ENCODE measurements around the gene NASP.

Gene NASP

GRCh38 chr1:45583264-45583665 is 576 bp upstream of the NASP start:
- H3K4me3 ChIP-seq (ENCODE audit: insufficient read depth in 1 of 2, low read depth in 1 of 2, low read length in 2 of 2), result peak overlapping the region; percentile 67 to 98
- H3K9ac ChIP-seq (ENCODE audit: low read length), result peak overlapping the region; percentile 98
- DNase-seq, result peak; percentile 98
- peaks cover 9% of the 10 kb centered on the region for H3K4me1 ChIP-seq (ENCODE audit: control insufficient read depth, insufficient read depth, low read depth, low read length)
- no peak overlapping the region for H4K91ac ChIP-seq (ENCODE audit: low read length)
- no peak overlapping the region for H2AK5ac ChIP-seq (ENCODE audit: low read length, severe bottlenecking)
- H3K9me3 ChIP-seq (ENCODE audit: control insufficient read depth, low read length), result no peaks in the 10 kb centered on the region
- H2BK120ac ChIP-seq (ENCODE audit: low read depth, low read length), result no peak overlapping the region
- H3K4me2 ChIP-seq (ENCODE audit: low read length, poor library complexity, severe bottlenecking), result peak overlapping the region; percentile 65
- peak overlapping the region; percentile 68 for H2AFZ ChIP-seq (ENCODE audit: low read depth, low read length)
- under 1% methylated on average over 19 of the region's 19 CpGs for WGBS
- peak overlapping the region; percentile 27 for H4K8ac ChIP-seq (ENCODE audit: low read length)
- H2BK5ac ChIP-seq (ENCODE audit: low read depth, low read length, poor library complexity, severe bottlenecking), result no peak overlapping the region
- peak overlapping the region; percentile 44 to 73 for H3K18ac ChIP-seq (ENCODE audit: low read depth in 1 of 2, low read length in 2 of 2)
- peak overlapping the region; percentile 64 for H3K27ac ChIP-seq (ENCODE audit: low read length, poor library complexity, severe bottlenecking)
- no peak overlapping the region for H2BK12ac ChIP-seq (ENCODE audit: low read length in 2 of 2)
- no peak overlapping the region for H3K4ac ChIP-seq (ENCODE audit: low read depth in 1 of 2, low read length in 2 of 2)
- no peak overlapping the region for H3K14ac ChIP-seq (ENCODE audit: low read length in 2 of 2)
- H3K27me3 ChIP-seq (ENCODE audit: control insufficient read depth in 1 of 2, insufficient read depth in 1 of 2, low read length in 2 of 2), result no peaks in the 10 kb centered on the region
- H3K36me3 ChIP-seq (ENCODE audit: control insufficient read depth in 1 of 2, insufficient read depth in 2 of 2, low read depth in 1 of 2, low read length in 2 of 2), result no peaks in the 10 kb centered on the region
- H3K23ac ChIP-seq (ENCODE audit: low read length in 2 of 2), result no peak overlapping the region
- no peak overlapping the region for H2BK15ac ChIP-seq (ENCODE audit: low read depth, poor library complexity, severe bottlenecking)
- no peaks in the 10 kb centered on the region for H3K79me1 ChIP-seq (replicated peaks; ENCODE audit: low read length, poor library complexity, severe bottlenecking)

DNA sequence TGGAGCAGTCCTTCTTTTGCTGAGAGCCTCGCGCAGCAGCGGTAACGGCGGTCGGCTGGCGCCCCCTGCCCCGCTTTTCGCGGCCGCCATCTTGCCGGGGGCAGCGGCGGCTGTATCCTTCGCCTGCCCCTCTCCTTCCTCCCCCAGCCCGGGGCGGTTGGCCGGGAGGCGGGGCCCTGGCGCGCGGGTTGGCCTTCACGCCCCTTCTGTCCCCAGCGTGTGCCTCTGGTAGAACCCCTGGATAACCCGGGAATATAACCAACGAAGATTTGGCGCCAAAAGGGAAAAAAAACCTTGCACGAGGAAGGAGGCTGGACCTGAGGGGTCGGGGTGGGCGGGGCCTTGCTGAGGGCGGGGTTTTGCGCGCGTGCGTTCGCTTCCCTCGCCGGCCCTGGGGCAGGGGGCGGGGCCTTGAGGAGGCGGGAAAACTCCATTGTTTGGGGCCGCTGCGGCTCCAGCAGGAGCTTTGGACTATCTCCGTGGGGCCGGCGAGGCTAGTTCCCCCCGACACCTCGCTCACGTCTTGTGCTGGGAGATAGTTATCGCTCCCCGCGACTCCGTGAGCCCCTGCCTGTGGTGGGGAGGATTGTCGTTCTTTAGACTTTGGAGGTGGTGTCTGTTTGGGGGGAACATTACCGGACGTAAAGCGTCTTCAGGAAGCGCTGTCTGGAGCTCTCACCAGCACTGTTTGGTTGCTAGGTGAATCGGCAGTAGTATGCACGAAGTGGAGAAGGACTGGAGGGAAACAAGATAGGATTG is 689 bp downstream of the NASP start:
- Histone ChIP-seq H2AFZ (ENCODE audit: low read depth, low read length) (peak overlapping the region; percentile 98), H3K4me3 (ENCODE audit: insufficient read depth in 1 of 2, low read depth in 1 of 2, low read length in 2 of 2) (peak overlapping the region; percentile 98 to 99), H3K79me1 (replicated peaks; ENCODE audit: low read length, poor library complexity, severe bottlenecking) (no peaks in the 10 kb centered on the region), H3K4ac (ENCODE audit: low read depth in 1 of 2, low read length in 2 of 2) (no peak overlapping the region), H3K27ac (ENCODE audit: low read length, poor library complexity, severe bottlenecking) (peak overlapping the region; percentile 86), H2BK15ac (ENCODE audit: low read depth, poor library complexity, severe bottlenecking) (no peak overlapping the region), H4K8ac (ENCODE audit: low read length) (peak overlapping the region; percentile 87), H3K4me2 (ENCODE audit: low read length, poor library complexity, severe bottlenecking) (peak overlapping the region; percentile 88), H3K14ac (ENCODE audit: low read length in 2 of 2) (peak overlapping the region in 1 of 2 experiments; percentile 86), H4K91ac (ENCODE audit: low read length) (no peak overlapping the region), H3K9ac (ENCODE audit: low read length) (peak overlapping the region; percentile 98), H2AK5ac (ENCODE audit: low read length, severe bottlenecking) (no peak overlapping the region), H2BK120ac (ENCODE audit: low read depth, low read length) (no peak overlapping the region), H3K27me3 (ENCODE audit: control insufficient read depth in 1 of 2, insufficient read depth in 1 of 2, low read length in 2 of 2) (no peaks in the 10 kb centered on the region), H3K18ac (ENCODE audit: low read depth in 1 of 2, low read length in 2 of 2) (peak overlapping the region; percentile 76 to 96), H3K4me1 (ENCODE audit: control insufficient read depth, insufficient read depth, low read depth, low read length) (peaks cover 9% of the 10 kb centered on the region), H3K36me3 (ENCODE audit: control insufficient read depth in 1 of 2, insufficient read depth in 2 of 2, low read depth in 1 of 2, low read length in 2 of 2) (no peaks in the 10 kb centered on the region), H3K9me3 (ENCODE audit: control insufficient read depth, low read length) (no peaks in the 10 kb centered on the region), H2BK5ac (ENCODE audit: low read depth, low read length, poor library complexity, severe bottlenecking) (no peak overlapping the region), H3K23ac (ENCODE audit: low read length in 2 of 2) (no peak overlapping the region), H2BK12ac (ENCODE audit: low read length in 2 of 2) (no peak overlapping the region)
- WGBS, result under 1% methylated on average over 39 of the region's 59 CpGs
- peak; percentile 92 for DNase-seq

DNA sequence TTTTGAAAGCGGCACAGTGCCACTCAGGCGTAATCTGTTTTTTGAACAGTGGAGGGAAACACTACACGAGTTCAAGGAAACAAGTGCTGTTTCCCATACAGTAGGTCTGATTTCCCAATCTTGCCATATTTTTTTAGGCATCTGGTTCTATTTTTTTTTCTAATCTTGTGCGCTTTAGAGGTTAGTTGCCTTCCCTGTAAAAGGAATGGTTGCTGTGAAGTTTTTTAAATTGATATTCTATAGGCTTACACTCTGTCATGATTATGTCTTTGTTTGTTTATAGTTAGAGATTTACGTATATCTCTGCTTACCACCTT is 1.2 kb downstream of the NASP start:
- no peaks in the 10 kb centered on the region for H3K79me1 ChIP-seq (replicated peaks; ENCODE audit: low read length, poor library complexity, severe bottlenecking)
- H2AFZ ChIP-seq (ENCODE audit: low read depth, low read length), result peak overlapping the region; percentile 43
- no peaks in the 10 kb centered on the region for H3K27me3 ChIP-seq (ENCODE audit: control insufficient read depth in 1 of 2, insufficient read depth in 1 of 2, low read length in 2 of 2)
- no peak overlapping the region for H3K18ac ChIP-seq (ENCODE audit: low read depth in 1 of 2, low read length in 2 of 2)
- H2BK12ac ChIP-seq (ENCODE audit: low read length in 2 of 2), result no peak overlapping the region
- H3K4me2 ChIP-seq (ENCODE audit: low read length, poor library complexity, severe bottlenecking), result peak overlapping the region; percentile 88
- no peaks in the 10 kb centered on the region for H3K9me3 ChIP-seq (ENCODE audit: control insufficient read depth, low read length)
- H3K23ac ChIP-seq (ENCODE audit: low read length in 2 of 2), result no peak overlapping the region
- no peak overlapping the region for H3K4ac ChIP-seq (ENCODE audit: low read depth in 1 of 2, low read length in 2 of 2)
- no peak overlapping the region for H2AK5ac ChIP-seq (ENCODE audit: low read length, severe bottlenecking)
- no peak overlapping the region for H2BK5ac ChIP-seq (ENCODE audit: low read depth, low read length, poor library complexity, severe bottlenecking)
- H2BK120ac ChIP-seq (ENCODE audit: low read depth, low read length), result no peak overlapping the region
- peak overlapping the region; percentile 98 to 99 for H3K4me3 ChIP-seq (ENCODE audit: insufficient read depth in 1 of 2, low read depth in 1 of 2, low read length in 2 of 2)
- no peak overlapping the region for H3K27ac ChIP-seq (ENCODE audit: low read length, poor library complexity, severe bottlenecking)
- H3K4me1 ChIP-seq (ENCODE audit: control insufficient read depth, insufficient read depth, low read depth, low read length), result peaks cover 9% of the 10 kb centered on the region
- no peak overlapping the region for H2BK15ac ChIP-seq (ENCODE audit: low read depth, poor library complexity, severe bottlenecking)
- no peak overlapping the region for H3K14ac ChIP-seq (ENCODE audit: low read length in 2 of 2)
- DNase-seq, result no peak
- H3K9ac ChIP-seq (ENCODE audit: low read length), result peak overlapping the region; percentile 98
- no peak overlapping the region for H4K8ac ChIP-seq (ENCODE audit: low read length)
- H3K36me3 ChIP-seq (ENCODE audit: control insufficient read depth in 1 of 2, insufficient read depth in 2 of 2, low read depth in 1 of 2, low read length in 2 of 2), result no peaks in the 10 kb centered on the region
- WGBS, result 0% methylated on average over 4 of the region's 5 CpGs
- H4K91ac ChIP-seq (ENCODE audit: low read length), result no peak overlapping the region

- no peaks in the 10 kb centered on the region for H3K36me3 ChIP-seq (ENCODE audit: control insufficient read depth in 1 of 2, insufficient read depth in 2 of 2, low read depth in 1 of 2, low read length in 2 of 2)
- no peak overlapping the region for H2BK120ac ChIP-seq (ENCODE audit: low read depth, low read length)
- H4K91ac ChIP-seq (ENCODE audit: low read length), result no peak overlapping the region
- WGBS, result 53% methylated on average over 5 of the region's 7 CpGs
- DNase-seq, result no peak
- H2BK12ac ChIP-seq (ENCODE audit: low read length in 2 of 2), result no peak overlapping the region
- peak overlapping the region; percentile 88 for H3K4me2 ChIP-seq (ENCODE audit: low read length, poor library complexity, severe bottlenecking)
- H3K18ac ChIP-seq (ENCODE audit: low read depth in 1 of 2, low read length in 2 of 2), result no peak overlapping the region
- no peak overlapping the region for H2BK15ac ChIP-seq (ENCODE audit: low read depth, poor library complexity, severe bottlenecking)
- no peak overlapping the region for H2AFZ ChIP-seq (ENCODE audit: low read depth, low read length)
- H3K4me3 ChIP-seq (ENCODE audit: insufficient read depth in 1 of 2, low read depth in 1 of 2, low read length in 2 of 2), result peak overlapping the region in 1 of 2 experiments; percentile 98
- no peak overlapping the region for H2BK5ac ChIP-seq (ENCODE audit: low read depth, low read length, poor library complexity, severe bottlenecking)
- H3K9me3 ChIP-seq (ENCODE audit: control insufficient read depth, low read length), result no peaks in the 10 kb centered on the region
- no peak overlapping the region for H2AK5ac ChIP-seq (ENCODE audit: low read length, severe bottlenecking)
- no peaks in the 10 kb centered on the region for H3K79me1 ChIP-seq (replicated peaks; ENCODE audit: low read length, poor library complexity, severe bottlenecking)
- peak overlapping the region; percentile 98 for H3K9ac ChIP-seq (ENCODE audit: low read length)
- no peak overlapping the region for H4K8ac ChIP-seq (ENCODE audit: low read length)
- no peak overlapping the region for H3K27ac ChIP-seq (ENCODE audit: low read length, poor library complexity, severe bottlenecking)
- no peaks in the 10 kb centered on the region for H3K27me3 ChIP-seq (ENCODE audit: control insufficient read depth in 1 of 2, insufficient read depth in 1 of 2, low read length in 2 of 2)
- H3K4ac ChIP-seq (ENCODE audit: low read depth in 1 of 2, low read length in 2 of 2), result no peak overlapping the region
- H3K23ac ChIP-seq (ENCODE audit: low read length in 2 of 2), result no peak overlapping the region
- H3K14ac ChIP-seq (ENCODE audit: low read length in 2 of 2), result no peak overlapping the region
- peaks cover 10% of the 10 kb centered on the region for H3K4me1 ChIP-seq (ENCODE audit: control insufficient read depth, insufficient read depth, low read depth, low read length)
Measured at GRCh38 chr1:45585496-45586075, 1.7 kb downstream of the NASP start.
